Mesendoderm (in vitro differentiated cells): ENCODE measurements around the gene STAT6.
A peak's percentile ranks its signal among the peaks of the same experiment; 100 is the strongest.

ENCODE experiments used
- DNase-seq: peaks from one replicate; pipeline ENCODE4 v3.0.0; 2013
- H2AK5ac ChIP-seq: 2 replicates; pipeline ENCODE4 v1.6.1; 2013; ENCODE audit warnings: low read length, inconsistent platforms
- H2BK120ac ChIP-seq: 2 replicates; pipeline ENCODE4 v1.6.1; 2013; ENCODE audit warnings: low read depth, mild to moderate bottlenecking, low read length, moderate library complexity, mixed read lengths
- H2BK15ac ChIP-seq: replicated peaks from 2 replicates; pipeline ENCODE4 v1.6.1; 2013; ENCODE audit warnings: low read depth, mild to moderate bottlenecking, moderate library complexity
- H2BK5ac ChIP-seq: 2 replicates; pipeline ENCODE4 v1.6.1; 2013; ENCODE audit warnings: low read length, inconsistent platforms
- H3K18ac ChIP-seq: 2 replicates; pipeline ENCODE4 v1.6.1; 2013; ENCODE audit warnings: mild to moderate bottlenecking, low read length, mixed read lengths
- H3K23ac ChIP-seq: one replicate; pipeline ENCODE4 v1.6.1; 2013; ENCODE audit warnings: low read length
- H3K27ac ChIP-seq: 2 replicates; pipeline ENCODE4 v1.5.1; 2013; ENCODE audit warnings: low read depth, mild to moderate bottlenecking, inconsistent platforms, low read length, moderate library complexity
- H3K27me3 ChIP-seq: 2 replicates; pipeline ENCODE4 v1.6.1; 2013; ENCODE audit warnings: low read length, control low read depth, mild to moderate bottlenecking, inconsistent platforms; ENCODE audit not compliant: insufficient read depth, poor library complexity
- H3K36me3 ChIP-seq: 2 replicates; pipeline ENCODE4 v1.6.1; 2013; ENCODE audit warnings: low read length, inconsistent platforms; ENCODE audit not compliant: control insufficient read depth, insufficient read depth
- H3K4ac ChIP-seq: one replicate; pipeline ENCODE4 v1.6.1; 2013; ENCODE audit warnings: low read depth, mild to moderate bottlenecking, low read length, moderate library complexity
- H3K4me1 ChIP-seq: 2 replicates; pipeline ENCODE4 v1.6.1; 2013; ENCODE audit warnings: low read depth, low read length, inconsistent platforms; ENCODE audit not compliant: control insufficient read depth
- H3K4me2 ChIP-seq: 2 replicates; pipeline ENCODE4 v1.6.1; 2013; ENCODE audit warnings: low read length
- H3K4me3 ChIP-seq: 2 replicates; pipeline ENCODE4 v1.5.1; 2013; ENCODE audit warnings: mild to moderate bottlenecking, low read length
- H3K56ac ChIP-seq: one replicate; pipeline ENCODE4 v1.6.1; 2013; ENCODE audit warnings: low read length
- H3K79me1 ChIP-seq: 2 replicates; pipeline ENCODE4 v1.6.1; 2013; ENCODE audit warnings: low read length, inconsistent platforms
- H3K79me2 ChIP-seq: 2 replicates; pipeline ENCODE4 v1.6.1; 2013; ENCODE audit warnings: mild to moderate bottlenecking, low read length; ENCODE audit not compliant: control insufficient read depth, insufficient read depth
- H3K9ac ChIP-seq: 2 replicates; pipeline ENCODE4 v1.6.1; 2013; ENCODE audit warnings: low read length, inconsistent platforms
- H4K5ac ChIP-seq: one replicate; pipeline ENCODE4 v1.6.1; 2013; ENCODE audit warnings: low read length
- H4K8ac ChIP-seq: one replicate; pipeline ENCODE4 v1.6.1; 2013; ENCODE audit warnings: low read depth, mild to moderate bottlenecking, control low read depth, low read length, moderate library complexity
- WGBS: extraction: QIAGEN DNeasy Blood & Tissue Kit; methylation state at CpG from one replicate; pipeline ENCODE4 v1.1.7; 2013; ENCODE audit warnings: low lambda C conversion rate, missing lambda C conversion rate; ENCODE audit not compliant: insufficient coverage; ENCODE audit errors: extremely low coverage; 5-methylcytosine and 5-hydroxymethylcytosine counted together

The STAT6 gene

DNA sequence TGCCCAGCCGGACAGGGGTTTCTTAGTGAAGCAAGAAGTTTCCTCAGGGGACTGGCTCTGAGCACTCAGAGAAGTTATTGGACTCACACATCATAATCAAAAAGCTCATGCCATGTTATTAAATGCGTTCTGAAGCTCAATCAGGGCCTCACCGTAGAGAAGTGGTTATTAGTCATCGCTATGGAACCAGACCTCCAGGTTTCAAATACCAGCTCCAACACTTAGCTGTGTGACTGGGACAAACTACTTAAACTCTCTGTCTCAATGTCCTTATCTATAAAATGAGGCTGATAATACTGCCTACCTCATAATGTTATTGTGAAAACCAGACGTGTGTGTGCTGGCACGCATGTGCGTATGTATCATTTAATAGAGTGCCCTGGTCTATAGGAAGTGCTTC is 7.3 kb downstream of the STAT6 start:
- no peak overlapping the region for H2AK5ac ChIP-seq
- H3K18ac ChIP-seq, result no peak overlapping the region
- DNase-seq, result no peak
- H3K36me3 ChIP-seq, result peaks cover 4% of the 10 kb centered on the region
- H3K4ac ChIP-seq, result no peak overlapping the region
- H2BK120ac ChIP-seq, result no peak overlapping the region
- no peaks in the 10 kb centered on the region for H3K79me1 ChIP-seq
- no peak overlapping the region for H3K4me3 ChIP-seq
- no peak overlapping the region for H2BK5ac ChIP-seq
- WGBS, result no CpG with 5 or more reads among the region's 7 CpGs
- no peak overlapping the region for H3K27ac ChIP-seq
- H3K4me2 ChIP-seq, result no peak overlapping the region
- H3K4me1 ChIP-seq, result no peaks in the 10 kb centered on the region
- no peak overlapping the region for H4K8ac ChIP-seq
- no peak overlapping the region for H4K5ac ChIP-seq
- no peaks in the 10 kb centered on the region for H3K27me3 ChIP-seq
- H3K79me2 ChIP-seq, result no peaks in the 10 kb centered on the region
- H3K56ac ChIP-seq, result no peak overlapping the region
- H2BK15ac ChIP-seq, result no peak overlapping the region
- H3K9ac ChIP-seq, result no peak overlapping the region
- H3K23ac ChIP-seq, result no peak overlapping the region

GRCh38 chr12:57101892-57102695 is 9.1 kb downstream of the STAT6 start:
- H3K27ac ChIP-seq, result no peak overlapping the region
- H3K4me3 ChIP-seq, result no peak overlapping the region
- no peak overlapping the region for H2AK5ac ChIP-seq
- no CpG with 5 or more reads among the region's 15 CpGs for WGBS
- no peak overlapping the region for H3K4ac ChIP-seq
- H2BK120ac ChIP-seq, result no peak overlapping the region
- H3K18ac ChIP-seq, result no peak overlapping the region
- no peak overlapping the region for H3K23ac ChIP-seq
- H2BK5ac ChIP-seq, result no peak overlapping the region
- H3K9ac ChIP-seq, result no peak overlapping the region
- H3K4me1 ChIP-seq, result no peaks in the 10 kb centered on the region
- H3K36me3 ChIP-seq, result peaks cover 5% of the 10 kb centered on the region
- no peak overlapping the region for H2BK15ac ChIP-seq
- DNase-seq, result peak; percentile 55
- H3K4me2 ChIP-seq, result no peak overlapping the region
- no peak overlapping the region for H4K5ac ChIP-seq
- no peaks in the 10 kb centered on the region for H3K79me1 ChIP-seq
- H4K8ac ChIP-seq, result no peak overlapping the region
- peak overlapping the region; percentile 49 for H3K56ac ChIP-seq
- H3K79me2 ChIP-seq, result no peaks in the 10 kb centered on the region
- H3K27me3 ChIP-seq, result no peaks in the 10 kb centered on the region

DNA sequence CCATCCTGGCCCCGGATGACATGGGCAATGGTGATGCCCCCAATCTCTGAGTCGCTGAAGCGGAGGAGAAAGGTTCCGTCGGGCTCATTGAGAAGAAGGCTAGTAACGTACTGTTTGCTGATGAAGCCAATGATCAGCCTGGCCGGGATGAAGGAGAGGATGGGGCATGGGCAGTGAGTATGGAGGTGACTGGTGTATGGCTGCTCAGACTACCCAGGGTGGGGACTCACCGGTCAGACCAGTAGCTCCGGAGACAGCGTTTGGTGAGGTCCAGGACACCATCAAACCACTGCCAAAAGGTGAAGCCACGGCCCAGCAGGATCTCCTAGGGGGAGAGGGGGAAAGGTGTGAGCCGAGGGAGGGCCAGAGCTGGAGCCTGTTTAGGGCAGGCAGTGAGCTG is 11.4 kb downstream of the STAT6 start:
- WGBS, result no CpG with 5 or more reads among the region's 12 CpGs
- H3K36me3 ChIP-seq, result peaks cover 8% of the 10 kb centered on the region
- peak; percentile 47 for DNase-seq

GRCh38 chr12:57099047-57099714 is 12.0 kb downstream of the STAT6 start:
- H2BK15ac ChIP-seq, result no peak overlapping the region
- H4K8ac ChIP-seq, result no peak overlapping the region
- H3K79me2 ChIP-seq, result no peaks in the 10 kb centered on the region
- no peak overlapping the region for H3K4me2 ChIP-seq
- peaks cover 10% of the 10 kb centered on the region for H3K36me3 ChIP-seq
- H3K4me1 ChIP-seq, result peaks cover 4% of the 10 kb centered on the region
- H3K4ac ChIP-seq, result no peak overlapping the region
- H3K79me1 ChIP-seq, result no peaks in the 10 kb centered on the region
- no peak overlapping the region for H3K56ac ChIP-seq
- no peak overlapping the region for H3K18ac ChIP-seq
- H3K9ac ChIP-seq, result no peak overlapping the region
- no peak overlapping the region for H3K23ac ChIP-seq
- no peak overlapping the region for H3K27ac ChIP-seq
- no peak overlapping the region for H2BK120ac ChIP-seq
- WGBS, result no CpG with 5 or more reads among the region's 11 CpGs
- no peak overlapping the region for H3K4me3 ChIP-seq
- H2BK5ac ChIP-seq, result no peak overlapping the region
- no peak for DNase-seq
- H2AK5ac ChIP-seq, result no peak overlapping the region
- H4K5ac ChIP-seq, result no peak overlapping the region
- H3K27me3 ChIP-seq, result no peaks in the 10 kb centered on the region

More for the DNA sequence above, 11.4 kb downstream of the STAT6 start:
- Histone ChIP-seq H3K79me2 (no peaks in the 10 kb centered on the region), H3K27ac (no peak overlapping the region), H3K27me3 (no peaks in the 10 kb centered on the region), H4K5ac (no peak overlapping the region), H3K4me1 (no peaks in the 10 kb centered on the region), H3K18ac (no peak overlapping the region), H3K56ac (no peak overlapping the region), H3K9ac (no peak overlapping the region), H4K8ac (no peak overlapping the region), H3K4me2 (no peak overlapping the region), H3K4me3 (no peak overlapping the region), H3K4ac (no peak overlapping the region), H2BK5ac (no peak overlapping the region), H3K23ac (no peak overlapping the region), H2AK5ac (no peak overlapping the region), H2BK15ac (no peak overlapping the region), H3K79me1 (no peaks in the 10 kb centered on the region), H2BK120ac (no peak overlapping the region)

DNA sequence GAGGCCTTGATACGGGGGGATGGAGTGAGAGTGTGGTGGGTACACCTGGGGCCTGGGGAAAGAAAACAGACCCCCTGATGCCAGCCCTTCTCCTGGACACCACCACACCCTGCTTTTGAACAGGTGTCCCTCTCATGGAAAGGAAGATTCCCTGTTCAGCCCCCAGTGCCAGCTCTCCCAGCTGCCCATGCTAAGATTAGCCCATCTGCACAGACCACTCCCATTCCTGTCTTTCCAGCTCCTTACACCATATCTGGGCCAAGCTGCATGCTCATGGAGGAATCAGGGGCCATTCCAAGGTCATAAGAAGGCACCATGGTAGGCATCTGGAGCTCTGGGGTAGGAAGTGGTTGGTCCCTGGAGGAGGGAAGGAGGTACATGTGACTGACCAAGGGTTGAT is 12.6 kb downstream of the STAT6 start:
- Histone ChIP-seq H3K4ac (no peak overlapping the region), H3K36me3 (peaks cover 6% of the 10 kb centered on the region), H3K79me1 (no peaks in the 10 kb centered on the region), H3K56ac (no peak overlapping the region), H3K9ac (no peak overlapping the region), H2AK5ac (no peak overlapping the region), H3K4me2 (no peak overlapping the region), H3K27ac (no peak overlapping the region), H2BK120ac (no peak overlapping the region), H3K4me1 (peaks cover 5% of the 10 kb centered on the region), H3K4me3 (no peak overlapping the region), H3K18ac (no peak overlapping the region), H3K23ac (no peak overlapping the region), H3K27me3 (no peaks in the 10 kb centered on the region), H2BK15ac (no peak overlapping the region), H4K5ac (no peak overlapping the region), H2BK5ac (no peak overlapping the region), H3K79me2 (no peaks in the 10 kb centered on the region), H4K8ac (no peak overlapping the region)
- DNase-seq, result no peak
- no CpG with 5 or more reads among the region's 1 CpG for WGBS
